Neuron (in vitro differentiated cells): Measurements from ENCODE around the gene NCKAP5.

ENCODE experiments used
- H2AFZ ChIP-seq: one replicate; pipeline ENCODE4 v1.6.1; 2013; ENCODE audit warnings: low read depth, mild to moderate bottlenecking, inconsistent platforms, low read length, moderate library complexity
- H3K27me3 ChIP-seq: one replicate; pipeline ENCODE4 v1.6.1; 2013; ENCODE audit warnings: low read length; ENCODE audit not compliant: insufficient read depth
- H3K36me3 ChIP-seq: one replicate; pipeline ENCODE4 v1.6.1; 2013; ENCODE audit warnings: low read length; ENCODE audit not compliant: insufficient read depth
- H3K4me1 ChIP-seq: one replicate; pipeline ENCODE4 v1.6.1; 2013; ENCODE audit warnings: low read length; ENCODE audit not compliant: insufficient read depth
- H3K4me3 ChIP-seq: 2 replicates; pipeline ENCODE4 v1.5.1; 2013; ENCODE audit warnings: mild to moderate bottlenecking, low read length, moderate library complexity
- H3K9me3 ChIP-seq: one replicate; pipeline ENCODE4 v1.6.1; 2013; ENCODE audit warnings: low read length

Gene NCKAP5

GRCh38 chr2:132896073-132896472, 672.2 kb downstream of the NCKAP5 start:
- Histone ChIP-seq H2AFZ (no peak overlapping the region), H3K36me3 (no peaks in the 10 kb centered on the region), H3K4me3 (no peak overlapping the region), H3K9me3 (no peaks in the 10 kb centered on the region), H3K4me1 (no peaks in the 10 kb centered on the region), H3K27me3 (no peaks in the 10 kb centered on the region)

GRCh38 chr2:132891498-132891897, 676.8 kb downstream of the NCKAP5 start:
- Histone ChIP-seq H3K9me3 (no peaks in the 10 kb centered on the region), H3K36me3 (no peaks in the 10 kb centered on the region), H3K4me1 (no peaks in the 10 kb centered on the region), H3K27me3 (no peaks in the 10 kb centered on the region), H2AFZ (no peak overlapping the region), H3K4me3 (no peak overlapping the region)

- Histone ChIP-seq H3K4me3 (no peak overlapping the region), H3K4me1 (no peaks in the 10 kb centered on the region), H3K9me3 (no peaks in the 10 kb centered on the region), H3K36me3 (no peaks in the 10 kb centered on the region), H2AFZ (no peak overlapping the region), H3K27me3 (no peaks in the 10 kb centered on the region)
These were observed 681.7 kb downstream of the NCKAP5 start for GRCh38 chr2:132886574-132886973.

GRCh38 chr2:132884705-132885104, 683.6 kb downstream of the NCKAP5 start:
- H3K4me1 ChIP-seq: no peaks in the 10 kb centered on the region
- H3K36me3 ChIP-seq: no peaks in the 10 kb centered on the region
- no peaks in the 10 kb centered on the region for H3K27me3 ChIP-seq
- no peak overlapping the region for H2AFZ ChIP-seq
- H3K4me3 ChIP-seq: no peak overlapping the region
- H3K9me3 ChIP-seq: no peaks in the 10 kb centered on the region

- Histone ChIP-seq H3K4me1 (no peaks in the 10 kb centered on the region), H3K9me3 (no peaks in the 10 kb centered on the region), H2AFZ (no peak overlapping the region), H3K27me3 (no peaks in the 10 kb centered on the region), H3K36me3 (no peaks in the 10 kb centered on the region), H3K4me3 (no peak overlapping the region)
These were observed 684.0 kb downstream of the NCKAP5 start for GRCh38 chr2:132884292-132884691.

GRCh38 chr2:132883430-132883829, 684.8 kb downstream of the NCKAP5 start:
- Histone ChIP-seq H2AFZ (no peak overlapping the region), H3K27me3 (no peaks in the 10 kb centered on the region), H3K36me3 (peaks cover 1% of the 10 kb centered on the region), H3K4me1 (no peaks in the 10 kb centered on the region), H3K9me3 (no peaks in the 10 kb centered on the region), H3K4me3 (no peak overlapping the region)

- Histone ChIP-seq H3K4me1 (no peaks in the 10 kb centered on the region), H3K4me3 (no peak overlapping the region), H3K36me3 (peaks cover 12% of the 10 kb centered on the region), H3K27me3 (no peaks in the 10 kb centered on the region), H3K9me3 (no peaks in the 10 kb centered on the region), H2AFZ (no peak overlapping the region)
These were observed 686.7 kb downstream of the NCKAP5 start for GRCh38 chr2:132881546-132881945.

GRCh38 chr2:132877923-132878322, 690.3 kb downstream of the NCKAP5 start:
- no peak overlapping the region for H3K4me3 ChIP-seq
- H3K9me3 ChIP-seq: no peaks in the 10 kb centered on the region
- peaks cover 16% of the 10 kb centered on the region for H3K36me3 ChIP-seq
- H2AFZ ChIP-seq: no peak overlapping the region
- no peaks in the 10 kb centered on the region for H3K4me1 ChIP-seq
- no peaks in the 10 kb centered on the region for H3K27me3 ChIP-seq

GRCh38 chr2:132876745-132877391, 691.4 kb downstream of the NCKAP5 start:
- no peaks in the 10 kb centered on the region for H3K4me1 ChIP-seq
- H3K36me3 ChIP-seq: peaks cover 16% of the 10 kb centered on the region
- H2AFZ ChIP-seq: no peak overlapping the region
- no peak overlapping the region for H3K4me3 ChIP-seq
- H3K27me3 ChIP-seq: no peaks in the 10 kb centered on the region
- no peaks in the 10 kb centered on the region for H3K9me3 ChIP-seq

- no peaks in the 10 kb centered on the region for H3K9me3 ChIP-seq
- H3K36me3 ChIP-seq: peaks cover 16% of the 10 kb centered on the region
These were observed 693.1 kb downstream of the NCKAP5 start for GRCh38 chr2:132875193-132875592.

GRCh38 chr2:132873738-132874137, 694.5 kb downstream of the NCKAP5 start:
- H3K36me3 ChIP-seq: peaks cover 16% of the 10 kb centered on the region
- H2AFZ ChIP-seq: no peak overlapping the region
- no peak overlapping the region for H3K4me3 ChIP-seq
- no peaks in the 10 kb centered on the region for H3K9me3 ChIP-seq
- no peaks in the 10 kb centered on the region for H3K4me1 ChIP-seq
- H3K27me3 ChIP-seq: no peaks in the 10 kb centered on the region

More at GRCh38 chr2:132875193-132875592, 693.1 kb downstream of the NCKAP5 start:
- no peaks in the 10 kb centered on the region for H3K27me3 ChIP-seq
- no peaks in the 10 kb centered on the region for H3K4me1 ChIP-seq
- H2AFZ ChIP-seq: no peak overlapping the region
- no peak overlapping the region for H3K4me3 ChIP-seq

- Histone ChIP-seq H2AFZ (no peak overlapping the region), H3K36me3 (peaks cover 4% of the 10 kb centered on the region), H3K4me3 (no peak overlapping the region), H3K4me1 (no peaks in the 10 kb centered on the region), H3K27me3 (no peaks in the 10 kb centered on the region), H3K9me3 (no peaks in the 10 kb centered on the region)
These were observed 696.4 kb downstream of the NCKAP5 start for GRCh38 chr2:132871831-132872230.

GRCh38 chr2:132863961-132864360, 704.3 kb downstream of the NCKAP5 start:
- no peaks in the 10 kb centered on the region for H3K27me3 ChIP-seq
- H3K36me3 ChIP-seq: peaks cover 3% of the 10 kb centered on the region
- no peak overlapping the region for H2AFZ ChIP-seq
- peaks cover 2% of the 10 kb centered on the region for H3K9me3 ChIP-seq
- H3K4me3 ChIP-seq: no peak overlapping the region
- H3K4me1 ChIP-seq: peaks cover 10% of the 10 kb centered on the region

- Histone ChIP-seq H3K27me3 (no peaks in the 10 kb centered on the region), H3K36me3 (no peaks in the 10 kb centered on the region), H3K9me3 (peaks cover 2% of the 10 kb centered on the region), H3K4me1 (peaks cover 10% of the 10 kb centered on the region), H3K4me3 (no peak overlapping the region), H2AFZ (no peak overlapping the region)
These were observed 708.0 kb downstream of the NCKAP5 start for GRCh38 chr2:132860220-132860619.
